ES-I3 (cell line): Measurements from ENCODE around the gene LEUTX.

Experiments used
- H3K36me3 ChIP-seq: 2 replicates; pipeline ENCODE4 v1.6.1; 2013; ENCODE audit warnings: mild to moderate bottlenecking, low read length, control low read depth, moderate library complexity; ENCODE audit not compliant: insufficient read depth
- H3K4me1 ChIP-seq: 2 replicates; pipeline ENCODE4 v1.6.1; 2013; ENCODE audit warnings: mild to moderate bottlenecking, control low read depth, low read length; ENCODE audit not compliant: insufficient read depth
- H3K9ac ChIP-seq: 2 replicates; pipeline ENCODE4 v1.6.1; 2013; ENCODE audit warnings: low read depth, mild to moderate bottlenecking, low read length, moderate library complexity
- H3K9me3 ChIP-seq: 2 replicates; pipeline ENCODE4 v1.6.1; 2013; ENCODE audit warnings: mild to moderate bottlenecking, low read length, moderate library complexity; ENCODE audit not compliant: control insufficient read depth, insufficient read depth

LEUTX gene, protein sequence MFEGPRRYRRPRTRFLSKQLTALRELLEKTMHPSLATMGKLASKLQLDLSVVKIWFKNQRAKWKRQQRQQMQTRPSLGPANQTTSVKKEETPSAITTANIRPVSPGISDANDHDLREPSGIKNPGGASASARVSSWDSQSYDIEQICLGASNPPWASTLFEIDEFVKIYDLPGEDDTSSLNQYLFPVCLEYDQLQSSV

DNA sequence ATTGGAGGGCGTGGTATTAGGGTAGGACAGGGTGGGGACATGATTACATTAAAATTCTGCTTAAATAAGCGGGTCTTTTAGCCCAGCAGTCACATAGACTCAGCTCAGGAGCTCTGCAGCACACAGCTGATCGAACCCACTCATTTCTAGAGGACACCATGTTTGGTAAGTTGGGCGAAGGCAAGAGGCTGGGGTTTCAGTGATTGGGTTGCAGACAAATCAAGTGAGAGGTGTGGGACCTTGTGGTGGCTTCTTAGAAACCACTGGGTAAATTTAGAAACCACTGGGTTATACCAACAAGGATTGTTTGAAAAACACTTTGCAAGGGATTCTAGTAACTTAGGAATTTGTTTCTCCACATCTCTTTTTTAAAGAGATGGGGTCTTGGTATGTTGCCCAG, at the start of gene LEUTX:
LEUTX (plus strand) TSS at position 92 of the 400 bp plus-strand sequence; CDS start at position 159, 67 bp downstream.
- H3K9ac ChIP-seq, result no peak within 1 kb of the TSS

DNA sequence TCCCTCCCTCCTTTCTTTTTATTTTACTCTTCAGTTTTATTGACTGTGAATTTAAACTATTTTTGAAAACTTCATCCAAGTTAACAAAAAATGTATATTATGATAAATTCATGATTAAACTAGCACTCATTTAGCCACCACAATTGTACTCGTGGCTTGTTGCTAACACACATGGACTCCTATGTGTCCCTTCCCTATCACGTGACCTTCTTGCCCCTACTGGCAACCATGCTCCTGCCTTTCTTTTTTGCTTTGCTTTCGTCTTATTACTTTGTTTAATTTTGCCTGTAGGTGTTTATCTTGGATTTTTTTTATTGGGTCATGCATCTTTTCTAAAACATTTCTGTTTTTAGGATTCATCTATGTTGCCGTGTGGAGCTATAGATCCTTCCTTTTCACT, 49.1 kb upstream of the LEUTX start:
- H3K9me3 ChIP-seq, result no peaks in the 10 kb centered on the region
- no peaks in the 10 kb centered on the region for H3K36me3 ChIP-seq
- H3K9ac ChIP-seq, result no peak overlapping the region
- no peaks in the 10 kb centered on the region for H3K4me1 ChIP-seq

More for the DNA sequence above, at the start of gene LEUTX:
- Histone ChIP-seq H3K4me1 (no peaks in the 10 kb centered on the region), H3K9me3 (no peaks in the 10 kb centered on the region), H3K36me3 (no peaks in the 10 kb centered on the region)

DNA sequence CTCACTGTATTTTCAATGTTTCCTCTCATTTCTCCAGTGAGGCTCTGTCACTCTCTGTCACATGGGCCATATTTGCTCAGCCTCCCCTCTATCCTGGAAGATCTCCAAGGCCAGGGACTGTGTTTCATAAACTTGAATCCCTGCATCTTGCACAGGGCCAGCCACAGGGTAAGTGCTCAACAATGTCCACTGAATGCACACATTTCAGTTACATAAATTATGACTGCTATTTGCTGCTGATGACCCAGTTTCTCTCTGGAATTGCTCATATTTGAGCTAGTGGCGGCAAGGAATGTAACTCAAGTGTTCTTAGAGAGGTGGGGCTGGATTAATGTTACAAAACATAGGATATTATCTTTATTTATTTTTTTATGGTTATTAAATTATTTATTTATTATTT, 47.0 kb upstream of the LEUTX start:
- H3K4me1 ChIP-seq, result no peaks in the 10 kb centered on the region
- no peak overlapping the region for H3K9ac ChIP-seq
- no peaks in the 10 kb centered on the region for H3K9me3 ChIP-seq
- H3K36me3 ChIP-seq, result no peaks in the 10 kb centered on the region

DNA sequence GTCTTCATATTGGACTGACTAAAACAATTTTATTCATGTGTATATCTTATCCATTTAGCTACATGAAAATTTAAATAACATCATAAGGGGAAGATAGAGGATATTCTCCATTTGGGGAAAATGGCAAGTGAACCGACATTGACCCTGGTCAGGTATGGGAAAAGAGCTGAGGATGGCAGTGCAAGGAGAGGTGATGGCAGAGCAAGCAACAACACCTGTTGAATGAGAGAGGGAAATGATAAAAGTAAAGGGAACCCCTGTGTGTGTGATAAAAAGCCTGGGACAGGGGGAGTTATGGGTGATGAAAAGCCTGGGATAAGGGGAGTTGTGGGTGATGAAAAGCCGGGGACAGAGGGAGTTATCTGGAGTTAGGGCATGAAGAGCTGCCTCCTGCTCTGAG, 44.8 kb upstream of the LEUTX start:
- Histone ChIP-seq H3K36me3 (no peaks in the 10 kb centered on the region), H3K4me1 (no peaks in the 10 kb centered on the region), H3K9me3 (no peaks in the 10 kb centered on the region)

DNA sequence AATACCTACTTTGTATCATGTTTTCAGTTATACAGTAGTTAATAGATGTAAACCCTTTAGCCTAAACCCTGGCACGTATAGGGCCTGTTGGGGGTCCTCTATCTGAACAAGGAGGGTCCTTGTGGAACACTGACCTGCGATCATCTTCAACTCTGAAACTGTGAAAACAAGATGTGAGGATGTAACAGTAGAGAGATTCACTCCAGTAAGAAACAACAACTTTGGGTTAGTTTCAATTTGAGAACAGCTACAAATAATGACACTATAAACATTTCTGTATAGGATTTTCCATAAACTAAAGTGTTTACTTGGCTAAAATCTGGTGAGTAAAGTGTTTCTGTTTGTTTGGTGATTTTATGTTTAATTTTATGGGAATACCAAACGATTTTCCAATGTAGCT, 43.0 kb upstream of the LEUTX start:
- Histone ChIP-seq H3K4me1 (no peaks in the 10 kb centered on the region), H3K36me3 (no peaks in the 10 kb centered on the region), H3K9me3 (no peaks in the 10 kb centered on the region), H3K9ac (no peak overlapping the region)

More for the DNA sequence above, 44.8 kb upstream of the LEUTX start:
- H3K9ac ChIP-seq, result no peak overlapping the region

DNA sequence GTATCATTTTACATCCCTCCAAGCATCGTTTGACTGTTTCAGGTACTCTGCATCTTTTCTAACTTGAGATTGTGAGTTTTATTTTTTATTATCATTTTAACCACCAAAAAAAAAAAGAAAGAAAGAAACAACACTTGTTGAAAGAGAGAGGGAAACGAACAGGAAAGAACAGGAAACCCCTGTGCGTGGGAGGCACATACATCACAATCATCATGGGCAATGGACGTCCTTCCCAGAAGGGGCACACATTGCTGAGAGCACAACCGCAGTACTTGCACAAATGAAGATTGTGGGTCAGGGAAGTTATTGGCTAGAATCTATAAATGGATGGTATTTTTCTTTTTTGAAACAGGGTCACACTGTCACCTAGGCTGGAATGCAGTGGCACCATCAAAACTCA, 42.6 kb upstream of the LEUTX start:
- Histone ChIP-seq H3K36me3 (no peaks in the 10 kb centered on the region), H3K9ac (no peak overlapping the region), H3K9me3 (no peaks in the 10 kb centered on the region), H3K4me1 (no peaks in the 10 kb centered on the region)

DNA sequence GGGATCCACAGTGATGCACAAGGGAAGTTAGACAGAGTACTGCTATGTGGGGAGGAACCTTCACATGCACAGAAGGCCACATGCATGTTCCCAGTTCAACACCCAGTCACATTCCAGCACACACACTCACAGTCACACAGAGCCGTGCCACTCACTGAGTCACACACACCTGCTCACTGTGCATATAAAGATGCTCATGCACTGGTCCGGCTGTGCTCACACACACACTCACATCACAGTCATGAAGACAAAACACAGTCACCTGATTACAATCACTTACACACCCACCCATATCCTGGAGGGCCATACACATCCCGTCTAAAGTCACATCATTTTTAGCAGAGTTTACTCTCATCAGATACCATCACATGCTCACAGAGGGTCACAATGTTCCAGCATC, 41.3 kb upstream of the LEUTX start:
- no peaks in the 10 kb centered on the region for H3K36me3 ChIP-seq
- H3K4me1 ChIP-seq, result no peaks in the 10 kb centered on the region
- no peaks in the 10 kb centered on the region for H3K9me3 ChIP-seq
- no peak overlapping the region for H3K9ac ChIP-seq

DNA sequence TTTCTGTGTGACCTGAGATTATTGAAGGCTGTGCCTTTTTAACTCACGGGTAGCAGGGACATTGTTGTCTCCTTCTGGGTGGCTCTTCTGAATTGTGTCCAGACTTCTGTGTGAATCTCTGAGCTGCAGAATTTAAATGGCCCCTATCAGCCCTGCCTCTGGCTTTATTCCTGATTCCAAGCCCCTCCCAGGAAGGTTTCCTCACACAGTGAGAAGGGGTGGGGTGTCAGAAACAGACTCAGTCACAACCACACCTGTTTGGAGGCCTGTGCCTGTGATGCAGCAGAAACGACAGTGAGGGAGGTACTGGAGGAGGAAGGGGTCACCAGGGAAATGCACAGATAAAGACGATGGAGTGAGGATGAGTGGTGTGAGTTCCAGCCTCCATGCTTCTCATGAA, 40.8 kb upstream of the LEUTX start, which contains the start of gene CLC:
CLC (minus strand) TSS at position 139 of the 400 bp plus-strand sequence; CDS start at position 62, 77 bp downstream.
- Histone ChIP-seq H3K9ac (no peak within 1 kb of the TSS), H3K9me3 (no peaks in the 10 kb centered on the region), H3K4me1 (no peaks in the 10 kb centered on the region), H3K36me3 (no peaks in the 10 kb centered on the region)

DNA sequence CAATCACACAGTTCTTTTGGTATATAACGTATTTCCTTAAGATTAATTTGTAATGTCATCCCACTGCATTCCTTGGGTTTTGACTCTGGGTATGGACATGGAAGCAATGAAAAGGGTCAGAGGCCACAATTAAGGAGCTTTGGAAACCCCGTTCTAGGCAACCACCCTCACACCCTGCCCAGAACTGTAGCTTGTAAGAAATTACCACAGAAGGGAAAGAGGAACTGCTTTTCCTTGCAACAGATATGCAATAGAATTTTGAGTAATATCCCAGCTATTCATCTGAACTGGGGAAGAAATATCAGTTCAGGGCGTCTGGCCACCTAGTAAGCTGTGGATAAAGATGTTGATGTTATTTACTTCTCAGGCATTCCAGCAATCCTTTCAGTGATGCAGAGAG, 39.8 kb upstream of the LEUTX start:
- H3K9ac ChIP-seq, result no peak overlapping the region
- H3K4me1 ChIP-seq, result no peaks in the 10 kb centered on the region
- no peaks in the 10 kb centered on the region for H3K36me3 ChIP-seq
- H3K9me3 ChIP-seq, result no peaks in the 10 kb centered on the region

DNA sequence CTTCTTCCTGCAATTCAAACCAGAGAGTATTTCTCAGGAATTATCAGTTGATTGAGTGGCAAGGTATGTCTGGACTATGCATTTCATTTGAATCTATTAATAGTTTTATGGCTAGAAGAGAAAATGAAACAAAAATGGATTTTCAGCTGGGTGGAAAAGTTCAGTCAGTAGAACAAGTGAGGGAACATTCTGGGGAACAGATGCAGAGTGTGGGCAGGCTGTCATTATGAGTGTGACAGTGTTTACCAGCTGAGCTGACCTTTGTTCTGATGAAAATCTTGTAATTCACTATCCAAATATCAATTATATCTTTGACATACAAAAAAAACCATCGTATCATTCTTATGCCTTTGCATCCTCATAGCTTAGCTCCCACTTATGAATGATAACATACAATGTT, 38.3 kb upstream of the LEUTX start:
- Histone ChIP-seq H3K9ac (no peak overlapping the region), H3K4me1 (no peaks in the 10 kb centered on the region), H3K36me3 (no peaks in the 10 kb centered on the region), H3K9me3 (no peaks in the 10 kb centered on the region)

DNA sequence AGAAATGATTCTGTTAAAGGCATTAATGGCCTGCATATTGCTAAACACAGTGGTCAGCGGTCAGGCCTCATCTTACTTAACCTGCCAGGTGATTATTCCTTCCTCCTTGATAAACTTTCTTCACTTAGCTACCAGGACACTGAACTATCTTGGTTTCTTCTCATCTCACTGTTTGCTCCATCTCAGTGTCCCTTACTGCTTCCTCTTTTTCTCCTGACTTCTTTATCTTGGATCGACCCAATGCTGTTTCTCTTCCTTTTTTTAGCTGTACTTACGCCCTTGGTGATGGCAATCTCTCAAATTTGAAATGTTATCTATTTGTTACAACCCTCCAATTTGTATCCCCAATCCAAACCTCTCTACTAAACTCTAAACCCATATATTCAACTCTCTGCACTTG, 33.0 kb upstream of the LEUTX start:
- Histone ChIP-seq H3K4me1 (no peaks in the 10 kb centered on the region), H3K9ac (no peak overlapping the region), H3K36me3 (no peaks in the 10 kb centered on the region), H3K9me3 (no peaks in the 10 kb centered on the region)

DNA sequence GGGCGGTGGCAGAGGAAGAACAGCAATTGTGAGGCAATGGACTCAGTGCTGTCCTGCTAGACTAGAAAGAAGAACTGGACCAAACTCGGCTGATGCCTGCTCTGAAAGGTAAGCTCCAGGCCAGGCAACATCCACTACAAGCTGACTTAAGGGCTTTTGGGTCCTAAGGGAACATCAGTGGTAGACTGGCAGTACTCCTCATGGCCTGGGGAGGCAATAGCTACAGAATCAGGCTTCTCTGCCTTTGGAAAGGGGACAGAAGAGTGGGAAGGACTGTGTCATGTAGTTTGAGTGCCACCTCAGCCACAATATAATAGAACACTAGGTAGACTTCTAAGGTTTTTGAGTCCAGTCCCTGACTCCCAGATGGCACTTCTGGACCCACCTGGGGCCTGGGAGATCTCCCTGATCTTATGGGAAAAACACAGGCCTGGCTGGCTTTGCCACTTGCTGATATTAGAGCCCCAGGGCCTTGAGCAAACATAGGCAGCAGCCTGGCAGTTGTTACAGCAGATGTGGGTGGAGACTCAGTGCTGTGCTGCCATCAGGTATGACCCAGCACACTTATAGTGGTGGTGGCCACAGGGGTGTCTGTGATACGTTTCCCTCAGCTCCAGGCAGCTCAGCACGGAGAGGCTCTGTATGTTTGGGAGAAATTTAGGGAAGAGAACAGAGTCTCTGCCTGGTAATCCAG, 31.7 kb upstream of the LEUTX start:
- Histone ChIP-seq H3K9ac (no peak overlapping the region), H3K9me3 (no peaks in the 10 kb centered on the region), H3K36me3 (no peaks in the 10 kb centered on the region), H3K4me1 (no peaks in the 10 kb centered on the region)

DNA sequence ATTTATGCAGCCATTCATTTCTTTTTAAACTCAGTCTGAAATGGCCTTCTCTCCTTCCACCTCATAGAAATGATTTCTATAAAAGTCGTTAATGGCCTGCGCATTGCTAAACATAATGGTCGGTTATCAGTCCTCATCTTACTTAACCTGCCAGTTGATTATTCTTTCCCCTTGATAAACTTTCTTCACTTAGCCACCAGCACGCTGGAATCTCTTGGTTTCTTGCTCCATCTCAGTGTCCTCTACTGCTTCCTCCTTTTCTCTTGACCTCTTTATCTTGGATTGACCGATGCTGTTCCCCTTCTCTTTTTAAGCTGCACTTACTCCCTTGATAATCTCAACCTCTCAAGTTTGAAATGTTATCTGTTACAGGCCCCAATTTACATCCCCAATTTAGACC, 28.7 kb upstream of the LEUTX start:
- H3K9ac ChIP-seq, result no peak overlapping the region
- H3K4me1 ChIP-seq, result no peaks in the 10 kb centered on the region
- no peaks in the 10 kb centered on the region for H3K9me3 ChIP-seq
- no peaks in the 10 kb centered on the region for H3K36me3 ChIP-seq

DNA sequence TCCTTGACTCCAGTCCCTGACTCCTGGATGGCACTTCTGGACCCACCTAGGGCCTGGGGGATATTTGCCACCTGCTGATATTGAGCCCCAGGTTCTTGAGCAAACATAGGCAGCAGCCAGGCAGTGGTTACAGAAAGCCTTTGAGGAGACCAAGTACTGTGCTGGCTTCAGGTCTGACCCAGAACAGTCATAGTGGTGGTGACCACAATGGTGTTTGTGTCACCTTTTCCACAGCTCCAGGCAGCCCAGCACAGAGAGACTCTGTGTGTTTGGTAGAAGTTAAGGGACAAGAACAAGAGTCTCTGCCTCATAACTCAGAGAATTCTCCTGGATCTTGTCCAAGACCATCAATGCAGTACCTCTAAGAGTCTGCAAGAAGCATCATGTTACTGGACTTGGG, 26.3 kb upstream of the LEUTX start:
- H3K9me3 ChIP-seq, result no peaks in the 10 kb centered on the region
- no peaks in the 10 kb centered on the region for H3K4me1 ChIP-seq
- H3K36me3 ChIP-seq, result no peaks in the 10 kb centered on the region
- H3K9ac ChIP-seq, result no peak overlapping the region

DNA sequence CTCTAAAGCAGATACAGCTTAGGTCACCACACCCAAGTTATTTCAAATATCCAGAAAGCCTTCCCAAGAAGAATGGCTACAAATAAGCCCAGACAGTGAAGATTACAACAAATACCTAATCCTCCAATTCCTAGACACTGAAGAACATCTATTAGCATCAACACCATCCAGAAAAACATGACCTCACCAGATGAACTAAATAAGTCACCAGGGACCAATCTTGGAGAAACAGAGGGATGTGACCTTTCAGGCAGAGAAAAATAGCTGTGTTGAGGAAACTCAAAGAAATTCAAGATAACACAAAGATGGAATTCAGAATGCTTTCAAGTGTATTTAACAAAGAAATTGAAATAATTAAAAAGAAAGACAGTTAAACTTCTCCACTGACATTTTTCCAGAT, 25.9 kb upstream of the LEUTX start:
- no peak overlapping the region for H3K9ac ChIP-seq
- H3K9me3 ChIP-seq, result no peaks in the 10 kb centered on the region
- no peaks in the 10 kb centered on the region for H3K36me3 ChIP-seq
- no peaks in the 10 kb centered on the region for H3K4me1 ChIP-seq
